ENCODE measurements around the gene MYO1E.

Gene MYO1E

GRCh38 chr15:59279023-59279422 lies 93.6 kb downstream of the MYO1E start:
- no peak for DNase-seq (ENCODE audit: low read depth)
- no peak for TF ChIP-seq CTCF (IDR thresholded peaks at IDR 0.05; ENCODE audit: low read depth, low read length, missing control alignments)
- H3K4me3 ChIP-seq (ENCODE audit: low read depth, low read length): no peak overlapping the region

GRCh38 chr15:59278120-59278519 lies 94.6 kb downstream of the MYO1E start:
- no peak for TF ChIP-seq CTCF (IDR thresholded peaks at IDR 0.05; ENCODE audit: low read depth, low read length, missing control alignments)
- no peak for DNase-seq (ENCODE audit: low read depth)
- no peak overlapping the region for H3K4me3 ChIP-seq (ENCODE audit: low read depth, low read length)

GRCh38 chr15:59276225-59277178 lies 96.2 kb downstream of the MYO1E start:
- TF ChIP-seq CTCF (IDR thresholded peaks at IDR 0.05; ENCODE audit: low read depth, low read length, missing control alignments): no peak
- H3K4me3 ChIP-seq (ENCODE audit: low read depth, low read length): no peak overlapping the region
- no peak for DNase-seq (ENCODE audit: low read depth)

- TF ChIP-seq CTCF (IDR thresholded peaks at IDR 0.05; ENCODE audit: low read depth, low read length, missing control alignments): no peak
- DNase-seq (ENCODE audit: low read depth): no peak
- no peak overlapping the region; the same call in 1 of the 2 replicates for H3K4me3 ChIP-seq (ENCODE audit: low read depth, low read length)
These were observed 98.3 kb downstream of the MYO1E start for GRCh38 chr15:59274126-59274970.

GRCh38 chr15:59273234-59273633 lies 99.4 kb downstream of the MYO1E start:
- H3K4me3 ChIP-seq (ENCODE audit: low read depth, low read length): peak overlapping the region; percentile 13; the same call in 1 of the 2 replicates
- no peak for TF ChIP-seq CTCF (IDR thresholded peaks at IDR 0.05; ENCODE audit: low read depth, low read length, missing control alignments)
- DNase-seq (ENCODE audit: low read depth): no peak

- no peak for DNase-seq (ENCODE audit: low read depth)
- TF ChIP-seq CTCF (IDR thresholded peaks at IDR 0.05; ENCODE audit: low read depth, low read length, missing control alignments): no peak
- H3K4me3 ChIP-seq (ENCODE audit: low read depth, low read length): no peak overlapping the region
These were observed 101.0 kb downstream of the MYO1E start for GRCh38 chr15:59271595-59272201.
